HG03135 (cell line): Measurements from ENCODE around the gene KYAT1.
A peak's percentile ranks its signal among the peaks of the same experiment; 100 is the strongest.

Experiments
- ATAC-seq: cut with Tn5 transposase; IDR thresholded peaks from one replicate; pipeline ENCODE4 v1.9.1; 2021; ENCODE audit warnings: mild to moderate bottlenecking, moderate library complexity; ENCODE audit not compliant: unreplicated experiment

Gene KYAT1

DNA sequence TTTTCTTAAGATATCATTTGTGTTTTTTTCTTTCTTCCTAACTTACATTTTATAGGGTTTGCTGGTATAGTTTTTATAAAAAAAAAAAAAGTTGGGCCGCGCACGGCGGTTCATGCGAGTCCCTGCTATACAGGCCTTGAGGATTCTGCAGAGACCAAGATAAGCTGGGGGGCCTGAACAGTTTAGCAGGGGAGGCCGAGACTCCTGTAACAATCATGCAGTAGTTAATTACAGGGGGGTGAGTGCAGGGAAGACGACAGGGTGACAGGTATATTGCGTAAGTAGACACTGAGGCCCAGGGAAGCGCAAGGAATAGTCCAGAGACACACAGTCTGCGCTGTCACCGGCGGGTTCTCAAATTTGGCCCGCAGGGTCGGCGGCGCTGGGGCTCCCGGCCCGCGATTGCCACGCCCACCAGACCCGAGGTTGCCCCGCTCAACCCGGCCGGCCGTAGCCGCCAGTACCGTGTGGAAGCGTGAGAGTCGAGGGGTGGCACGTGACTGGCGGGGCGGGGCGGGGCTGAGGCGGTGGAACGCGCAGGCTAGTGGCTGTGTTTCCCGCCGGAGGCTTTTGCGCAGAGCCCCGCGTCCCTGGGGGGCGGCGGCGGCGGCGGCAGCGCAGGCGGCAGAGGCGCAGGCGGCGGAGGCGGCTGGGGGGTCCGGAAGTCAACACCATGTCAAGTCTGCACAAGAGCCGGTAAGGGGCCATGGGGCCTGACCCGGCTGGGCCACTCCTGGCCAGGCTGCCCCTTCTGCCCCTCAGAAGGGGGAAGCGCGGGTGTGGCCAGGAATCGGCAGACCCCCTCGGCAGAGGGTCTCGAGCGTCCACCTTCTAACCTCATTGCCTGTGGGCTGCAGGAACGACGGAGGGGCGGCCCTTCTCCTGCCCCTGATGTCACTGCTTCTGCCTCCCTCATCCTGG, 94.8 kb downstream of the KYAT1 start, which contains the start of gene TBC1D13:
TBC1D13 (plus strand) TSS at position 573 of the 921 bp plus-strand sequence; CDS start at position 674, 101 bp downstream.
- ATAC-seq, result peak; percentile 83

DNA sequence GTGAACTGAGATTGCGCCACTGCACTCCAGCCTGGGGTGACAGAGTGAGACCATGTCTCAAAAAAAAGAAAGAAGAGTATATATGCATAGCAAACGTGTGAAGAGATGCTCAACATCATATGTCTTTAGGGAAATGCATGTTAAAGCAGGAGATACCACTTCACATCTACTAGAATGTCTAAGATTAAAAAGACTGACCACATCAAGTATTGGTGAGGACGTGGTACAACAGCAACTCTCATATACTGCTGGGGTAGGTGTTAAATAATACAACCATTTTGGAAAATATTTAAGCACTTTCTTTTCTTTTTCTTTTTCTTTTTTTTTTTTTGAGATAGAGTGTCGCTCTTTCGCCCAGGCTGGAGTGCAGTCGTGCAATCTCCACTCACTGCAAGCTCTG, 96.3 kb downstream of the KYAT1 start:
- ATAC-seq, result no peak
